CD8-positive, alpha-beta memory T cell (primary cell): ENCODE results near the gene STK11IP. TPM values are rescaled to one million over a fixed set of nuclear protein-coding genes. Genes with fewer than 3 reads are reported as not detected.

Source experiments
- CTCF ChIA-PET: fragments of 350-600 bp; sonication (Branson Sonifier 250); formaldehyde crosslinking; loops from one replicate; lab custom pipeline; 2021; ENCODE audit warnings: antibody characterized with exemption; lab: Charles Lee
- POLR2A ChIA-PET: fragments of 350-600 bp; sonication (Branson Sonifier 250); formaldehyde crosslinking; loops from one replicate; lab custom pipeline; 2021; ENCODE audit warnings: antibody characterized with exemption; lab: Charles Lee
- DNase-seq, 5 donors: peaks; one replicate each; pipeline versions ENCODE4 v3.0.0 to v3.0.0-alpha.2; 2020 to 2022; ENCODE audit warnings: mixed read lengths in 1 of 5
- H3K27ac ChIP-seq: one replicate; pipeline ENCODE4 v1.7.0; 2013; ENCODE audit warnings: low read depth, mild to moderate bottlenecking, low read length, moderate library complexity
- H3K27me3 ChIP-seq: 2 replicates; pipeline ENCODE4 v1.7.0; 2013; ENCODE audit warnings: low read length, mild to moderate bottlenecking; ENCODE audit not compliant: insufficient read depth, poor library complexity, severe bottlenecking
- H3K36me3 ChIP-seq: 2 replicates; pipeline ENCODE4 v1.7.0; 2013; ENCODE audit warnings: mild to moderate bottlenecking, low read length, moderate library complexity; ENCODE audit not compliant: insufficient read depth
- H3K4me1 ChIP-seq: 2 replicates; pipeline ENCODE4 v1.7.0; 2013; ENCODE audit warnings: mild to moderate bottlenecking, low read length, moderate library complexity; ENCODE audit not compliant: insufficient read depth
- H3K4me3 ChIP-seq: 2 replicates; pipeline ENCODE4 v1.7.0; 2013; ENCODE audit warnings: mild to moderate bottlenecking, low read length
- H3K9me3 ChIP-seq: 2 replicates; pipeline ENCODE4 v1.7.0; 2013; ENCODE audit warnings: mild to moderate bottlenecking, low read length
- H3K27ac Mint-ChIP-seq, 8 donors: one replicate each; pipeline ENCODE4 v1.8.0; 2020 to 2021; ENCODE audit warnings: mixed read lengths in 8 of 8, mild to moderate bottlenecking in 6 of 8, inconsistent platforms in 3 of 8, moderate library complexity in 3 of 8
- H3K27me3 Mint-ChIP-seq, 2 donors: one replicate each; pipeline ENCODE4 v1.8.0; 2020 to 2021; ENCODE audit warnings: mixed read lengths in 2 of 2, mild to moderate bottlenecking in 1 of 2, moderate library complexity in 1 of 2
- H3K36me3 Mint-ChIP-seq, 3 donors: one replicate each; pipeline ENCODE4 v1.8.0; 2020 to 2021; ENCODE audit warnings: mixed read lengths in 3 of 3, inconsistent platforms in 1 of 3, mild to moderate bottlenecking in 1 of 3
- H3K4me1 Mint-ChIP-seq, 3 donors: one replicate each; pipeline ENCODE4 v1.8.0; 2020 to 2021; ENCODE audit warnings: mixed read lengths in 3 of 3, inconsistent platforms in 1 of 3, mild to moderate bottlenecking in 1 of 3
- H3K4me3 Mint-ChIP-seq, 7 donors: one replicate each; pipeline ENCODE4 v1.8.0; 2020 to 2021; ENCODE audit warnings: mixed read lengths in 7 of 7, mild to moderate bottlenecking in 6 of 7, moderate library complexity in 4 of 7, inconsistent platforms in 2 of 7
- H3K9me3 Mint-ChIP-seq, 5 donors: one replicate each; pipeline ENCODE4 v1.8.0; 2020 to 2022; ENCODE audit warnings: mixed read lengths in 5 of 5, mild to moderate bottlenecking in 3 of 5, moderate library complexity in 2 of 5, inconsistent platforms in 1 of 5
- polyA plus RNA-seq: library from polyadenylated mRNA; unstranded; fragments of 300-500 nt; fragmentation: Illumina TruSeq; gene quantifications from one replicate; pipeline ENCODE4 v1.2.3, GENCODE V29; 2021
- total RNA-seq, 2 experiments: library from RNA; stranded (reverse); gene quantifications; one replicate each; pipeline ENCODE4 v1.2.3, GENCODE V29; 2021

The STK11IP gene
- total and polyA plus RNA-seq, 3 experiments from 2014 or later, result 12.6 to 32.2 (median 26.2) TPM

DNA sequence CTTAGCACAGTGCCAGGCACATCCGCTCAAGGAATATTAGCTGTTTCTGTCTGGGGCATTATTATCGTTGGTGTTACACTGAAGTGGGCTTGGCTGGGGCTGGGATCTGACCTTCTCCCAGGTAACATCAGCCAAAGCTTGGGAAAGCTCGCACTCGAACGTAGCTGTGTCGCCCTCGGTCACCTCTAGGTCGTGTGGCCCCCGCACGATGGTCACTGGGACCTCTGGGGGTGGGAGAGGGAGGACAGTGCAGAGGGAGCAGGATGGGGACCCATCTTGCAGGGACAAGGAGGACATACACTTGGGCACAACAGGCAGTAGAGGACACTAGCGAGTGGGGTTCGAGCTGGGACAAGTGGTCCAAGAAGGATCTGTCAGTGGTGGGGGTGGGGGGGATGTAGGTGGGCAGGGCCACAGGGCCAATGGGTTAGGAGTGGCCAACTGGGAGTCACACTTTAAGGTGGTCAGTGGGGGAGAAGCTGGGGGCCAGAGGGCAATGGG lies 44.1 kb upstream of the STK11IP start:
- peak overlapping the region in 1 of 8 donors; percentile 35 for H3K27ac Mint-ChIP-seq
- peaks cover 0 to 16% (median 9%) of the 10 kb centered on the region in 3 donors for H3K4me1 Mint-ChIP-seq
- Histone ChIP-seq H3K36me3 (no peaks in the 10 kb centered on the region), H3K4me3 (no peak overlapping the region), H3K27ac (no peak overlapping the region), H3K27me3 (peaks cover 26% of the 10 kb centered on the region), H3K4me1 (peaks cover 7% of the 10 kb centered on the region), H3K9me3 (no peaks in the 10 kb centered on the region)
- ChIA-PET CTCF (interaction anchor here (6.3 kb wide), 1 partner anchor 11 kb away, joined by 34 read pairs; the partner anchor contains the start of genes CHPF and TMEM198), POLR2A (no interaction called here)
- H3K27me3 Mint-ChIP-seq, result peaks cover 35 to 67% of the 10 kb centered on the region in 2 donors
- H3K36me3 Mint-ChIP-seq, result no peaks in the 10 kb centered on the region
- H3K4me3 Mint-ChIP-seq, result peak overlapping the region; percentile 41 to 62 (median 57)
- DNase-seq, result no peak
- H3K9me3 Mint-ChIP-seq, result no peaks in the 10 kb centered on the region

DNA sequence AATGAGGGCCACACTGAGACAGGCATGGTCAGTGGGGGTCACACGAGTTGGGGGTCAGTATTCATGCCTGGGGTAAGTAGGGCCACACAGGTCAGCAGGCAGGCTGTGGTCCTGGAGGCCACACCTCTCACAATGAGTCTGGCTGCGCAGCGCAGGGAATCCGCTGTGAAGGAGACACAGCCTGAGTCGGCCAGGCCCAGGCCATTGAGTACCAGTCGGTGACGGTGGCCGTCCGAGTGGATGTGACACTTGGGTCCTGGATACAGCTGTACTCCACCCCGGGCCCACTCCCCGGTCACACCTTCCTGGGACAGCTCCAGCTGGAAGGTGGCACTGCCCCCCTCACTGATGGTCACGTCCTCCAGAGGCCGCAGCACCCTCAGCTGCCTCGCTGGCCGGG lies 43.3 kb upstream of the STK11IP start:
- no peaks in the 10 kb centered on the region for H3K9me3 Mint-ChIP-seq
- H3K4me3 Mint-ChIP-seq, result peak overlapping the region in 2 of 7 donors; percentile 30 to 58
- H3K36me3 ChIP-seq, result no peaks in the 10 kb centered on the region
- ChIA-PET CTCF (interaction anchor here (6.3 kb wide), 1 partner anchor 12 kb away, joined by 34 read pairs; the partner anchor contains the start of genes CHPF and TMEM198), POLR2A (no interaction called here)
- H3K9me3 ChIP-seq, result no peaks in the 10 kb centered on the region
- H3K4me1 Mint-ChIP-seq, result peaks cover 0 to 16% (median 9%) of the 10 kb centered on the region in 3 donors
- H3K36me3 Mint-ChIP-seq, result no peaks in the 10 kb centered on the region
- H3K27me3 Mint-ChIP-seq, result peaks cover 38 to 65% of the 10 kb centered on the region in 2 donors
- peaks cover 7% of the 10 kb centered on the region for H3K4me1 ChIP-seq
- no peak for DNase-seq
- H3K27me3 ChIP-seq, result peaks cover 26% of the 10 kb centered on the region
- H3K4me3 ChIP-seq, result no peak overlapping the region
- no peak overlapping the region for H3K27ac Mint-ChIP-seq
- H3K27ac ChIP-seq, result no peak overlapping the region

DNA sequence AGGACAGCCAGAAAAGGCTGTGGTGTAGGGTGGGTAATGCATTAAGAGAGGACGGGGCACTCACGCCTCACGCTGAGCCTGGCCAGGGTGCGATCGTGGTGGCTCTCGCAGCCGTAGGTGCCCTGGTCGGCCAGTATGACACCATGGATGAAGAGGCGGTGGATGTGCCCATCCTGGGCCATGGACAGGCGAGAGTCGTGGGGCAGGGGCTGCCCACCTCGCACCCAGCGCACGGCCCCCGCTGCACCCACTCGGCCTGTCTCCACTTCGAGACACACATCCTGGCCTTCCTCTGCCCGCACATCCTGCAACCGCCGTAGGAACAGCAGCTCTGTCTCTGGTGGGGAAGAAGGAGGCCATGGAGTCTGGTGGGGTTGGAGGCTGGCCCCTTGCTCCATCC lies 41.7 kb upstream of the STK11IP start:
- POLR2A ChIA-PET, result no interaction called here
- peaks cover 26% of the 10 kb centered on the region for H3K27me3 ChIP-seq

DNA sequence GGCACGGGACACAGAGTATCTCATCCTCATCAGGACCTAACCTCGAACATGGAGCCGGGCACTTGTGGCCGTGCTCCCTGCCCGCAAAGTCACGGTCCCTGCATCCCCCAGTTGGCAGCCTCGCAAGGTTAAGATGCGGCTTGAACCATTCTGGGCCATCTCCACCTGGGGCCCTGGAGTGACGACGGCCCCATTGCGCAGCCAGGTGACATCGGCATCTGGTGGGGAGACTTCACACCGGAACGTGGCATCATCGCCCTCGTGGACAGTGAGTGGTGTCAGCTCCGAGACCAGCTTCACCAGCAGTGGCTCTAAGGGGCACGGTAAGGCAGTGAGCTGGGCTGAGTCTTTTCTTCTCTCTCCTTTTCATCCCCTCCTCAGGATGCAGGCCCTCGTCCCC lies 41.2 kb upstream of the STK11IP start:
- DNase-seq, result no peak
- Mint-ChIP-seq H3K36me3 (no peaks in the 10 kb centered on the region), H3K27ac (no peak overlapping the region), H3K27me3 (peaks cover 24 to 58% of the 10 kb centered on the region in 2 donors), H3K9me3 (no peaks in the 10 kb centered on the region), H3K4me1 (peaks cover 0 to 12% (median 7%) of the 10 kb centered on the region in 3 donors), H3K4me3 (peak overlapping the region in 1 of 7 donors; percentile 48)
- H3K9me3 ChIP-seq, result no peaks in the 10 kb centered on the region
- ChIA-PET POLR2A (no interaction called here), CTCF (interaction anchor here (6.3 kb wide), 1 partner anchor 14 kb away, joined by 34 read pairs; the partner anchor contains the start of genes CHPF and TMEM198)
- H3K4me1 ChIP-seq, result peaks cover 7% of the 10 kb centered on the region
- no peaks in the 10 kb centered on the region for H3K36me3 ChIP-seq
- peaks cover 24% of the 10 kb centered on the region for H3K27me3 ChIP-seq
- no peak overlapping the region for H3K27ac ChIP-seq
- H3K4me3 ChIP-seq, result no peak overlapping the region

More for the DNA sequence above, 41.7 kb upstream of the STK11IP start:
- peaks cover 28 to 56% of the 10 kb centered on the region in 2 donors for H3K27me3 Mint-ChIP-seq
- no peaks in the 10 kb centered on the region for H3K36me3 Mint-ChIP-seq
- CTCF ChIA-PET, result interaction anchor here (6.3 kb wide), 1 partner anchor 14 kb away, joined by 34 read pairs; the partner anchor contains the start of genes CHPF and TMEM198
- peaks cover 0 to 15% (median 8%) of the 10 kb centered on the region in 3 donors for H3K4me1 Mint-ChIP-seq
- no peak overlapping the region for H3K27ac Mint-ChIP-seq
- Histone ChIP-seq H3K4me3 (no peak overlapping the region), H3K27ac (no peak overlapping the region), H3K36me3 (no peaks in the 10 kb centered on the region), H3K9me3 (no peaks in the 10 kb centered on the region), H3K4me1 (peaks cover 7% of the 10 kb centered on the region)
- H3K4me3 Mint-ChIP-seq, result no peak overlapping the region
- no peak for DNase-seq
- no peaks in the 10 kb centered on the region for H3K9me3 Mint-ChIP-seq

DNA sequence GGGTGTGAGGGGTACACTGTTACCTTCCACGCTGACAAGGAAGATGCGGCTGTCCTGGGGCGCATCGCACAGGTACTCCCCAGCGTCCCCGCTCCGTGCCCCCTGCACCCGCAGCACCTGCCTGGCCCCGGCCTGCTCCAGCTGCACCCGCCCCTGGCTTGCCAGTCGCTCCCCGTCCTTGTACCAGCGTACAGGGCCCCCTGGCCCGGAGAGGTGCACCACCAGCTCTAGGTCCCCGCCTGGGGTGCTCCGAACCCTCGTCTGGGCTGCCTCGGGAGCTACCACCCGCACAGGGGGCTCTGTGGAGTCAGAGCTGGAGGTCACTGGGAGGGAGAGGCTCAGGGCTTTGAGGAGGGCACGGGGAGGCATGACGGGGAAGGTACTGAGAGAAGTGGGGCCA lies 40.3 kb upstream of the STK11IP start:
- Mint-ChIP-seq H3K27ac (no peak overlapping the region), H3K4me3 (no peak overlapping the region), H3K9me3 (no peaks in the 10 kb centered on the region), H3K4me1 (peaks cover 0 to 6% (median 4%) of the 10 kb centered on the region in 3 donors), H3K27me3 (peaks cover 15 to 60% of the 10 kb centered on the region in 2 donors), H3K36me3 (no peaks in the 10 kb centered on the region)
- Histone ChIP-seq H3K9me3 (no peaks in the 10 kb centered on the region), H3K27me3 (peaks cover 15% of the 10 kb centered on the region), H3K4me3 (no peak overlapping the region), H3K36me3 (no peaks in the 10 kb centered on the region), H3K27ac (no peak overlapping the region), H3K4me1 (peaks cover 7% of the 10 kb centered on the region)
- no peak for DNase-seq
- POLR2A ChIA-PET, result no interaction called here
- CTCF ChIA-PET, result interaction anchor here (1.1 kb wide), 1 partner anchor 27 kb away, joined by 4 read pairs; no protein-coding TSS in a partner anchor

DNA sequence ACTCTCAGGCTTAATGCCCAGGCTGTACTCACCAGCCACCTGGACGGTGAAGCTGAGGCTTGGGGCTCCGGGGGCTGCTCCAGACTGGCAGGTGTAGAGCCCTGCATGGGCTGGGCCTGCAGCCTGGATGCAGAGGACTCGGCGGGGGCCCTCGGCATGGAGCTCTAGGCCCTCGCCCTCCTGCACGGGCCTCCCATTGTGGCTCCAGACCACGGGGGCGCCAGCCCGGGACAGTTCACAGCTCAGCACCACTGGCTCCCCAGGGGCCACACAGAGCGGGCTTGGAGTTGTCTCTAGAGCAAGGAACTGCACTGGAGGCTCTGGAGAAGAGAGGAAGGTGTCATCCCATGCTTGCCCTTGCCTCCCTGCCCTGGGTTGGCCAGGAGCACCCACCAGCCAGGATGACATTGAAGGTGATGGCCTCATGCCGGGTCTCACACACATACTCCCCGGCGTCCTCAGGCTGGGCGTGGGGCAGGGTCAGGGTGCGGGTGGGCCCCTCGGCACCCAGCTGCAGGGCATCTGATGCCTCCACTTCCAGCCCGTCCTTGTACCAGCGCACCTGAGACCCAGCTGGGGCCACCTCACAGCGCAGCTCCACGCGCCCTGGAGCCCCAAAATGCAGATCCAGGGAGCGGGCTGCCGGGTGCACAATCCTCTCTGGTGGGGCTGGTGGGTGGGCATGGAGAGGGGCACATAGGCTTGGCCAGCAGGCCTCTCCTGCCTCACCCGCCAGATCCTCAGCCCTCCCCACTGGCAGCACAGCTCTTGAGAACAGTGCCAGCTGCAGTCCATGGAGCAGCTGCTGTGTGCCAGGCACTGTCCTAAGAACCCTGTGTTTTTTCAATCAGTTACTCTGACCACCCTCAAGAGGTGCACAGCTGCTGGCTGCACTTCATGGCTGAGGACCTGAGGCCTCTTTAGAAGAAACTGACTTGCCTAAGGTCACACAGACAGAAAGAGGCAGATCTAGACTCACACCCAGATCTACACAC lies 39.6 kb upstream of the STK11IP start:
- Mint-ChIP-seq H3K36me3 (no peaks in the 10 kb centered on the region), H3K4me1 (peaks cover 0 to 5% (median 4%) of the 10 kb centered on the region in 3 donors), H3K9me3 (no peaks in the 10 kb centered on the region), H3K27ac (no peak overlapping the region), H3K4me3 (no peak overlapping the region), H3K27me3 (peaks cover 13 to 65% of the 10 kb centered on the region in 2 donors)
- Histone ChIP-seq H3K9me3 (no peaks in the 10 kb centered on the region), H3K36me3 (no peaks in the 10 kb centered on the region), H3K4me3 (no peak overlapping the region), H3K27ac (no peak overlapping the region), H3K27me3 (peaks cover 11% of the 10 kb centered on the region), H3K4me1 (peaks cover 3% of the 10 kb centered on the region)
- ChIA-PET POLR2A (no interaction called here), CTCF (interaction anchor here (0.8 to 1.1 kb wide), 2 partner anchors 17 to 28 kb away, joined by 3 to 4 read pairs; no protein-coding TSS in a partner anchor)
- DNase-seq, result no peak

DNA sequence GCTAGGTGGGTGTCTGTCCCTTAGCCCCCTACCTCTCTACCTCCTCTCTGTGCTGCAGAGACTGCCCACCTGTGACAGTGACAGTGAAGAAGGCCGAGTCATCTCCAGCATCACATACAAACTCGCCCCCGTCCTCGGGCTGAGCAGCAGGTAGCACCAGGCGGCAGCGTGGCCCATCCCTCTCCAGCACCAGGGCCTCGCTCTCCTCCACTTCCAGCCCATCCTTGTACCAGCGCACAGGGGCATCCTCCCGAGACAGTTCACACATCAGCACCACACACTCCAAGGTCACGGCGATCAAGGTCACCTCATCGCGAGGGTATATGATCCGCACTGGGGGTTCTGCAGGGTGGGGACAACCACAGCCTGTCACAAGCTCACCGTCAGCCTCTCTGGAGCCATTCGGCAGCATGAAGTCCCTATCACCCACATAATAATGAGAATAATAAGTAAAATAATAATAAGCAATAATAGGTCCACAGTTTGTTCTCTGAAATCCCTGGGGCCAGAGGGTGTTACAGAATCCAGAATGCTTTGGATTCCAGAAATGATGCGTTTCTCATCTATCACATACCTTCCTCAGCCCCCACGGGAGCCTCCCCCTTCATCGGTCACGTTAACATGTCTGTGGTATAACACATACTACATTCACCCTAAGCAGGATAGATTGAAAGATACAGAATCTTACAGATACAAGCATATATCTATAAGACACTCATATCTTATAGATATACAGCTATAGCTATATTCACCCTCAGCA lies 38.3 kb upstream of the STK11IP start:
- DNase-seq, result no peak
- POLR2A ChIA-PET, result no interaction called here
- Histone ChIP-seq H3K27me3 (no peaks in the 10 kb centered on the region), H3K4me3 (no peak overlapping the region), H3K9me3 (no peaks in the 10 kb centered on the region), H3K4me1 (no peaks in the 10 kb centered on the region), H3K36me3 (no peaks in the 10 kb centered on the region), H3K27ac (no peak overlapping the region)
- Mint-ChIP-seq H3K36me3 (no peaks in the 10 kb centered on the region), H3K27me3 (peaks cover 4 to 61% of the 10 kb centered on the region in 2 donors), H3K9me3 (peaks cover 0 to under 1% (median 0%) of the 10 kb centered on the region in 5 donors), H3K4me3 (no peak overlapping the region), H3K27ac (no peak overlapping the region), H3K4me1 (no peaks in the 10 kb centered on the region)
- CTCF ChIA-PET, result interaction anchor here (0.8 to 3.9 kb wide), 9 partner anchors 10 to 171 kb away, joined by 3 to 13 read pairs (median 6); partner anchors contain the start of genes CHPF, OBSL1, STK11IP and TMEM198
